HepG2 (cell line): ENCODE measurements around the gene ZFYVE28.
A peak's percentile ranks its signal among the peaks of the same experiment; 100 is the strongest.

Experiments used
- ARNT2 ChIP-seq: sonication (generic); formaldehyde crosslinking; IDR thresholded peaks from 2 replicates; pipeline ENCODE4 v1.8.0; 2022; ENCODE audit warnings: mild to moderate bottlenecking, low read depth, missing genetic modification reagents, moderate library complexity
- EP300 ChIP-seq, 3 experiments: sonication (generic) in 1 of 3; formaldehyde crosslinking in 1 of 3; IDR thresholded peaks; 2 replicates each; pipeline versions ENCODE4 v1.5.1 to v1.6.1; 2011 to 2020; ENCODE audit warnings: low read depth in 2 of 3, low read length in 2 of 3, borderline replicate concordance in 1 of 3, improper control_type of control experiment in 1 of 3, mild to moderate bottlenecking in 1 of 3, missing genetic modification reagents in 1 of 3, moderate library complexity in 1 of 3
- MAFF ChIP-seq: IDR thresholded peaks from 2 replicates; pipeline ENCODE4 v1.6.1; 2011; ENCODE audit warnings: low read depth, low read length, improper control_type of control experiment
- MXD4 ChIP-seq: IDR thresholded peaks from 2 replicates; pipeline ENCODE4 v1.6.1; 2016; ENCODE audit warnings: mild to moderate bottlenecking, missing biosample characterization, missing genetic modification reagents
- NR2F1 ChIP-seq, 2 experiments: fragments of 450-650 bp in 1 of 2; formaldehyde crosslinking in 1 of 2; IDR thresholded peaks; 2 replicates each; pipeline versions ENCODE4 v1.5.0 to v1.6.1; 2016 to 2020; ENCODE audit warnings: mild to moderate bottlenecking in 1 of 2, missing compliant biosample characterization in 1 of 2, missing genetic modification reagents in 1 of 2, moderate library complexity in 1 of 2
- SETDB1 ChIP-seq: sonication (generic); formaldehyde crosslinking; IDR thresholded peaks from 2 replicates; pipeline ENCODE4 v1.5.1; 2020; ENCODE audit warnings: missing genetic modification reagents, mild to moderate bottlenecking, borderline replicate concordance
- ZMYM3 ChIP-seq: sonication (generic); formaldehyde crosslinking; IDR thresholded peaks from 2 replicates; pipeline ENCODE4 v1.5.1; 2020; ENCODE audit warnings: mild to moderate bottlenecking, missing genetic modification reagents
- ZNF121 ChIP-seq: sonication (generic); formaldehyde crosslinking; IDR thresholded peaks from 2 replicates; pipeline ENCODE4 v1.5.0; 2020; ENCODE audit warnings: mild to moderate bottlenecking, missing genetic modification reagents
- ZNF251 ChIP-seq: sonication (generic); formaldehyde crosslinking; IDR thresholded peaks from 2 replicates; pipeline ENCODE4 v1.9.0; 2021; ENCODE audit warnings: mild to moderate bottlenecking, missing genetic modification reagents
- ZNF441 ChIP-seq: sonication (generic); formaldehyde crosslinking; IDR thresholded peaks from 2 replicates; pipeline ENCODE4 v1.7.0; 2021; ENCODE audit warnings: missing genetic modification reagents, borderline replicate concordance
- TF ChIP-seq, protein P1 (sequence below): sonication (generic); formaldehyde crosslinking; IDR thresholded peaks from 2 replicates; pipeline ENCODE4 v1.5.0; 2020; ENCODE audit warnings: mild to moderate bottlenecking, missing genetic modification reagents, moderate library complexity
- TF ChIP-seq, protein P2 (sequence below): sonication (generic); formaldehyde crosslinking; IDR thresholded peaks from 2 replicates; pipeline ENCODE4 v1.4.0; 2020; ENCODE audit warnings: mild to moderate bottlenecking, missing genetic modification reagents
- TF ChIP-seq, protein P3 (sequence below): sonication (generic); formaldehyde crosslinking; IDR thresholded peaks from 2 replicates; pipeline ENCODE4 v1.9.0; 2022; ENCODE audit warnings: low read depth, missing genetic modification reagents

DNA sequence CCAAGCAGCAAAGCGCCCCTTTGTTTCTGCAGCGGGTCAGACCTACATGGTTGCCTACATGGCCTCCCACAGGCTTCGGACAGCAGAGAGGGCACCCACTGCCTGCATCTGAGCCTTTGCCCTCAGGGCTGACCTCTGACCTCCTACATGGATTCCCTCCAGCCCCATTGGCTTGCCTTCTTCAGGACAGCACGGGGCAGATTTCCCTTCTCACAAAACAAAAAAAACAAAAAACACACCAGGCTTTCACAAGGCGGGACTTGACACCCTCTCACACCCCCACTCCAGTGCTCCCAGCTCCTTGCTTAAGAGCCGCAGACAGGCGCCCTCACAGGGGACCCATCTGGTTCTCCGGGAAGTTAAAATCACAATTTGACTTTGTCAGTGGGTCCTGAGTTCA lies 32.9 kb downstream of the ZFYVE28 start:
- TF ChIP-seq, protein P1, sequence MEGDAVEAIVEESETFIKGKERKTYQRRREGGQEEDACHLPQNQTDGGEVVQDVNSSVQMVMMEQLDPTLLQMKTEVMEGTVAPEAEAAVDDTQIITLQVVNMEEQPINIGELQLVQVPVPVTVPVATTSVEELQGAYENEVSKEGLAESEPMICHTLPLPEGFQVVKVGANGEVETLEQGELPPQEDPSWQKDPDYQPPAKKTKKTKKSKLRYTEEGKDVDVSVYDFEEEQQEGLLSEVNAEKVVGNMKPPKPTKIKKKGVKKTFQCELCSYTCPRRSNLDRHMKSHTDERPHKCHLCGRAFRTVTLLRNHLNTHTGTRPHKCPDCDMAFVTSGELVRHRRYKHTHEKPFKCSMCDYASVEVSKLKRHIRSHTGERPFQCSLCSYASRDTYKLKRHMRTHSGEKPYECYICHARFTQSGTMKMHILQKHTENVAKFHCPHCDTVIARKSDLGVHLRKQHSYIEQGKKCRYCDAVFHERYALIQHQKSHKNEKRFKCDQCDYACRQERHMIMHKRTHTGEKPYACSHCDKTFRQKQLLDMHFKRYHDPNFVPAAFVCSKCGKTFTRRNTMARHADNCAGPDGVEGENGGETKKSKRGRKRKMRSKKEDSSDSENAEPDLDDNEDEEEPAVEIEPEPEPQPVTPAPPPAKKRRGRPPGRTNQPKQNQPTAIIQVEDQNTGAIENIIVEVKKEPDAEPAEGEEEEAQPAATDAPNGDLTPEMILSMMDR (CRISPR knock-in tag): no peak
- TF ChIP-seq MAFF: no peak
- TF ChIP-seq ZNF121: no peak
- no peak for TF ChIP-seq ARNT2 (CRISPR knock-in tag)
- TF ChIP-seq EP300 (IDR thresholded peaks at IDR 0.05; ENCODE audit: low read depth in 2 of 2, low read length in 2 of 2): no peak
- no peak for TF ChIP-seq EP300 (CRISPR knock-in tag; IDR thresholded peaks at IDR 0.05; ENCODE audit: borderline replicate concordance)
- peak in 1 of 2 experiments; percentile 8; a peak in 1 of 4 replicates for TF ChIP-seq NR2F1 (CRISPR knock-in tag; IDR thresholded peaks at IDR 0.05)
- no peak for TF ChIP-seq ZMYM3 (CRISPR knock-in tag)
- no peak for TF ChIP-seq ZNF251 (CRISPR knock-in tag)
- no peak for TF ChIP-seq SETDB1 (CRISPR knock-in tag)
- TF ChIP-seq ZNF441 (CRISPR knock-in tag): no peak
- TF ChIP-seq, protein P2, sequence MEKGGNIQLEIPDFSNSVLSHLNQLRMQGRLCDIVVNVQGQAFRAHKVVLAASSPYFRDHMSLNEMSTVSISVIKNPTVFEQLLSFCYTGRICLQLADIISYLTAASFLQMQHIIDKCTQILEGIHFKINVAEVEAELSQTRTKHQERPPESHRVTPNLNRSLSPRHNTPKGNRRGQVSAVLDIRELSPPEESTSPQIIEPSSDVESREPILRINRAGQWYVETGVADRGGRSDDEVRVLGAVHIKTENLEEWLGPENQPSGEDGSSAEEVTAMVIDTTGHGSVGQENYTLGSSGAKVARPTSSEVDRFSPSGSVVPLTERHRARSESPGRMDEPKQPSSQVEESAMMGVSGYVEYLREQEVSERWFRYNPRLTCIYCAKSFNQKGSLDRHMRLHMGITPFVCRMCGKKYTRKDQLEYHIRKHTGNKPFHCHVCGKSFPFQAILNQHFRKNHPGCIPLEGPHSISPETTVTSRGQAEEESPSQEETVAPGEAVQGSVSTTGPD: no peak
- TF ChIP-seq MXD4 (CRISPR knock-in tag): no peak
- TF ChIP-seq, protein P3, sequence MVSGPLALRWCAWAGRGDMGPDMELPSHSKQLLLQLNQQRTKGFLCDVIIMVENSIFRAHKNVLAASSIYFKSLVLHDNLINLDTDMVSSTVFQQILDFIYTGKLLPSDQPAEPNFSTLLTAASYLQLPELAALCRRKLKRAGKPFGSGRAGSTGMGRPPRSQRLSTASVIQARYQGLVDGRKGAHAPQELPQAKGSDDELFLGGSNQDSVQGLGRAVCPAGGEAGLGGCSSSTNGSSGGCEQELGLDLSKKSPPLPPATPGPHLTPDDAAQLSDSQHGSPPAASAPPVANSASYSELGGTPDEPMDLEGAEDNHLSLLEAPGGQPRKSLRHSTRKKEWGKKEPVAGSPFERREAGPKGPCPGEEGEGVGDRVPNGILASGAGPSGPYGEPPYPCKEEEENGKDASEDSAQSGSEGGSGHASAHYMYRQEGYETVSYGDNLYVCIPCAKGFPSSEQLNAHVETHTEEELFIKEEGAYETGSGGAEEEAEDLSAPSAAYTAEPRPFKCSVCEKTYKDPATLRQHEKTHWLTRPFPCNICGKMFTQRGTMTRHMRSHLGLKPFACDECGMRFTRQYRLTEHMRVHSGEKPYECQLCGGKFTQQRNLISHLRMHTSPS (CRISPR knock-in tag): no peak
